Vagina (tissue), 2 donors: Measurements from ENCODE around the gene NTRK1. TPM values are rescaled to one million over a fixed set of nuclear protein-coding genes. Genes with fewer than 3 reads are reported as not detected.

Source experiments
- DNase-seq, 2 donors: peaks; one replicate each; pipeline ENCODE4 v3.0.0-alpha.2; 2017; ENCODE audit errors: extremely low spot score in 2 of 2
- H3K27ac ChIP-seq: fragments of 200-600 bp; sonication (generic); one replicate; pipeline ENCODE4 v1.5.1; 2019
- H3K27me3 ChIP-seq: fragments of 200-600 bp; sonication (generic); one replicate; pipeline ENCODE4 v1.5.1; 2019
- H3K36me3 ChIP-seq, 2 donors: fragments of 200-600 bp; sonication (generic); one replicate each; pipeline ENCODE4 v1.5.1; 2017 to 2019
- H3K4me1 ChIP-seq: fragments of 200-600 bp; sonication (generic); one replicate; pipeline ENCODE4 v1.5.1; 2019
- H3K4me3 ChIP-seq, 2 donors: fragments of 200-600 bp; sonication (generic); 1 replicate in 1 of 2; 2 replicates in 1 of 2; pipeline ENCODE4 v1.5.1; 2016 to 2019
- H3K9me3 ChIP-seq: fragments of 200-600 bp; sonication (generic); one replicate; pipeline ENCODE4 v1.5.1; 2019
- CTCF ChIP-seq, 3 experiments: fragments of 450-650 bp in 2 of 3; fragments of 200-600 bp in 1 of 3; sonication (generic) in 1 of 3; IDR thresholded peaks; one replicate each; pipeline ENCODE4 v1.5.1; 2017 to 2019; ENCODE audit warnings: antibody characterized with exemption in 3 of 3, mild to moderate bottlenecking in 2 of 3, moderate library complexity in 2 of 3
- POLR2A ChIP-seq, 2 donors: fragments of 450-650 bp; IDR thresholded peaks; one replicate each; pipeline ENCODE4 v1.6.1; 2017; ENCODE audit warnings: antibody characterized with exemption in 2 of 2, mild to moderate bottlenecking in 2 of 2, moderate library complexity in 2 of 2
- POLR2AphosphoS5 ChIP-seq, 2 donors: sonication (generic); formaldehyde crosslinking; IDR thresholded peaks; one replicate each; pipeline ENCODE4 v1.9.0; 2017; ENCODE audit warnings: antibody characterized with exemption in 2 of 2, mild to moderate bottlenecking in 2 of 2, low read depth in 1 of 2; ENCODE audit not compliant: insufficient read depth in 1 of 2
- intact Hi-C: fragments of 100-400 bp; cut with DNase I; formaldehyde crosslinking; loops from one replicate; pipeline ENCODE4 v1.15.1; 2023
- total RNA-seq: library from RNA; depleted of rRNA; stranded (reverse); fragments of >200 nt; gene quantifications from one replicate; pipeline ENCODE4 v1.2.3, GENCODE V29; 2016

NTRK1 gene
- total RNA-seq, 1 donor from 2014 or later: 2.9 TPM

DNA sequence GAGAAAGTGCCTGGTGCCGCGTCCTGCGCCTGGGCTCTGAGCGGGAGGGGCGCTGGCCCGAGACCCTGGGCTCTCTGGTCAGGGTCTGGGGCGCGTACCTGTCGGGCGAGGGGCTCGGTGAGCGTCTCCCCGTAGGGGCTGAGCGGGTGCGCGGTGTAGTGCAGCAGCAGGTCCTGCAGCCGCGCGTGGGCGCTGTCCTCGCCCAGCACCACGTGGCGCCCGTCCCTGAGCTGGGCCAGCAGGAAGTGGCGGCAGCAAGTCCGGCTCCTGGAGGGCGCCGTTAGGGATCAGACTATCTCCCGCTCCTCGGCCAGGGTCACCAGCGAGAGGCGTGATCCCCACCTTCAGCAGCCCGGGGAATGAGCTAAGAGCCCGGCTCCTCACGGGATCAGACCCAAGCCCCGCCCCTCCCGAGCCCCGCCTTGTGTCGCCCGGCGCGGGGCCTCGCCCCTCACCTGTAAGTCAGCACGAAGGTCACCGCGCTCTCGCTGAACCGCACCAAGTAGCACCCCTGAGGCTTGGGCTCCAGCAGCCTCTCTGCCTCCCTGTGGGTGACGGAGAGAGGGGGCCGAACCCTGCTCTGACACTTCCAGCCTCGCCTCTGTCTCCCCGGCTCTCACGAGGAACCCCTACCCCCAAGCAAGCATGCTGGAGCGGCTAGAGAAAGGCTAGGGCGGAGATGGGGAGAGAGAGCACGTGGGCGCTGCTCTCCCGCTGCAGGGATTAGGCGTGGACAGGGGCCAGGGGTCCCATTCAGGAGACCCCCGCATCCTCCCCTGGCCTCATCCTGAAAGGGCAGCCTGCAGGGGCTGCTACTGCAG, 46.7 kb upstream of the NTRK1 start:
- intact Hi-C loops: no loop called here
- H3K4me3 ChIP-seq: peak overlapping the region; percentile 42 to 43
- DNase-seq: no peak
- H3K27ac ChIP-seq: peak overlapping the region; percentile 80
- TF ChIP-seq POLR2A (IDR thresholded peaks at IDR 0.05): no peak
- peak in 2 of 3 experiments; percentile 41 to 44 for TF ChIP-seq CTCF (IDR thresholded peaks at IDR 0.05)
- TF ChIP-seq POLR2AphosphoS5 (IDR thresholded peaks at IDR 0.05; ENCODE audit: insufficient read depth in 1 of 2, low read depth in 1 of 2): peak in 1 of 2 donors; percentile 47
- peaks cover 39% of the 10 kb centered on the region for H3K4me1 ChIP-seq
- H3K9me3 ChIP-seq: no peaks in the 10 kb centered on the region
- no peaks in the 10 kb centered on the region for H3K27me3 ChIP-seq
- H3K36me3 ChIP-seq: no peaks in the 10 kb centered on the region

- H3K4me3 ChIP-seq: peak overlapping the region; percentile 42 to 43
- no peak for DNase-seq
- no peaks in the 10 kb centered on the region for H3K36me3 ChIP-seq
- peak overlapping the region; percentile 80 for H3K27ac ChIP-seq
- no peak for TF ChIP-seq POLR2A (IDR thresholded peaks at IDR 0.05)
- TF ChIP-seq POLR2AphosphoS5 (IDR thresholded peaks at IDR 0.05; ENCODE audit: insufficient read depth in 1 of 2, low read depth in 1 of 2): no peak
- no peak for TF ChIP-seq CTCF (IDR thresholded peaks at IDR 0.05)
- intact Hi-C loops: no loop called here
- H3K27me3 ChIP-seq: no peaks in the 10 kb centered on the region
- no peaks in the 10 kb centered on the region for H3K9me3 ChIP-seq
- peaks cover 39% of the 10 kb centered on the region for H3K4me1 ChIP-seq
Measured at GRCh38 chr1:156814571-156815260, 45.9 kb upstream of the NTRK1 start.

GRCh38 chr1:156815307-156815826, 45.3 kb upstream of the NTRK1 start:
- DNase-seq: no peak
- no peak for TF ChIP-seq POLR2A (IDR thresholded peaks at IDR 0.05)
- TF ChIP-seq POLR2AphosphoS5 (IDR thresholded peaks at IDR 0.05; ENCODE audit: insufficient read depth in 1 of 2, low read depth in 1 of 2): peak; percentile 32 to 56
- no peak for TF ChIP-seq CTCF (IDR thresholded peaks at IDR 0.05)
- H3K36me3 ChIP-seq: no peaks in the 10 kb centered on the region
- H3K4me1 ChIP-seq: peaks cover 39% of the 10 kb centered on the region
- peak overlapping the region; percentile 80 for H3K27ac ChIP-seq
- H3K27me3 ChIP-seq: no peaks in the 10 kb centered on the region
- H3K4me3 ChIP-seq: peak overlapping the region; percentile 29 to 32
- intact Hi-C loops: no loop called here
- H3K9me3 ChIP-seq: no peaks in the 10 kb centered on the region

DNA sequence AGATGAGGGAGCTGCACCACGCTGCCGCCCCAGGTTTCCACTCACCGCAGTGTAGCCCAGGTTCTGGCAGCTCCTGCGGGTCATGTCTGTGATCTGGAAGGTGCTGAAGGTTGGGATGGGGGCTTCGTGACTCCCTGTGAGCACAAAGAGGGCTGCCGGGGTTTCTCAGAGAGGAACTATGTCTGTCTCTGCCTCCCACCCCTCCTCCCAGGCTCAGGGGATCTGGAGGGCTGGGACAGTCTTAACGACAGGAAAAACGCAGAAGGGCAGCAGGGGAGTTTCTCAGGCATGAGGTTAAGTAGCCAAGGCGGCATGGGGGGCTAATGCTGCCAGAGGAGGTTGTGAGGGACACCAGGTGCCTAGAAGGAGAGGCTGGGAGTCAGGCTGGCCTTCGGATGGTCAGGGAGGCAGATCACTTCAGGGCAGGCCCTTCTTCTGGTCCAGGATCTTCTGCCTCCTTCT, 44.7 kb upstream of the NTRK1 start:
- H3K4me3 ChIP-seq: peak overlapping the region; percentile 29 to 32
- no peaks in the 10 kb centered on the region for H3K36me3 ChIP-seq
- H3K27ac ChIP-seq: peak overlapping the region; percentile 80
- no peaks in the 10 kb centered on the region for H3K9me3 ChIP-seq
- DNase-seq: no peak
- no peaks in the 10 kb centered on the region for H3K27me3 ChIP-seq
- intact Hi-C loops: no loop called here
- TF ChIP-seq CTCF (IDR thresholded peaks at IDR 0.05): no peak
- no peak for TF ChIP-seq POLR2A (IDR thresholded peaks at IDR 0.05)
- TF ChIP-seq POLR2AphosphoS5 (IDR thresholded peaks at IDR 0.05; ENCODE audit: insufficient read depth in 1 of 2, low read depth in 1 of 2): no peak
- peaks cover 39% of the 10 kb centered on the region for H3K4me1 ChIP-seq
